Nephron progenitor cell (in vitro differentiated cells): ENCODE results near the gene PNPLA1.

Experiments
- DNase-seq: peaks from one replicate; pipeline ENCODE4 v3.0.0; 2021
- H3K27ac Mint-ChIP-seq: 2 replicates; pipeline ENCODE4 v1.8.0; 2021; ENCODE audit warnings: mild to moderate bottlenecking, moderate library complexity, mixed read lengths
- H3K27me3 Mint-ChIP-seq: 2 replicates; pipeline ENCODE4 v1.8.0; 2021; ENCODE audit warnings: mild to moderate bottlenecking, low read depth, mixed read lengths; ENCODE audit not compliant: poor library complexity
- H3K36me3 Mint-ChIP-seq: 2 replicates; pipeline ENCODE4 v1.8.0; 2021; ENCODE audit warnings: low read depth, mixed read lengths
- H3K4me1 Mint-ChIP-seq: 2 replicates; pipeline ENCODE4 v1.8.0; 2021; ENCODE audit warnings: mixed read lengths
- H3K4me3 Mint-ChIP-seq: 2 replicates; pipeline ENCODE4 v1.8.0; 2021; ENCODE audit warnings: mild to moderate bottlenecking, moderate library complexity, mixed read lengths
- H3K9me3 Mint-ChIP-seq: 2 replicates; pipeline ENCODE4 v1.8.0; 2021; ENCODE audit warnings: mild to moderate bottlenecking, moderate library complexity, mixed read lengths
- CTCF ChIP-seq: fragments of 200-600 bp; sonication (generic); IDR thresholded peaks from 2 replicates; pipeline ENCODE4 v1.5.0; 2021; ENCODE audit warnings: antibody characterized with exemption

Gene PNPLA1

GRCh38 chr6:36350681-36351571, 81.1 kb downstream of the PNPLA1 start:
- H3K4me1 Mint-ChIP-seq = peaks cover 35% of the 10 kb centered on the region
- H3K4me3 Mint-ChIP-seq = no peak overlapping the region
- no peak for TF ChIP-seq CTCF
- H3K27ac Mint-ChIP-seq = no peak overlapping the region
- DNase-seq = no peak
- H3K9me3 Mint-ChIP-seq = peaks cover 17% of the 10 kb centered on the region
- H3K36me3 Mint-ChIP-seq = no peaks in the 10 kb centered on the region
- peaks cover 13% of the 10 kb centered on the region for H3K27me3 Mint-ChIP-seq

GRCh38 chr6:36352477-36353157, 82.8 kb downstream of the PNPLA1 start:
- peaks cover 18% of the 10 kb centered on the region for H3K4me1 Mint-ChIP-seq
- peaks cover 17% of the 10 kb centered on the region for H3K9me3 Mint-ChIP-seq
- H3K4me3 Mint-ChIP-seq = no peak overlapping the region
- TF ChIP-seq CTCF = no peak
- H3K27ac Mint-ChIP-seq = no peak overlapping the region
- H3K27me3 Mint-ChIP-seq = peaks cover 15% of the 10 kb centered on the region
- DNase-seq = no peak
- H3K36me3 Mint-ChIP-seq = no peaks in the 10 kb centered on the region

- peaks cover 17% of the 10 kb centered on the region for H3K9me3 Mint-ChIP-seq
- H3K4me3 Mint-ChIP-seq = no peak overlapping the region
- peaks cover 15% of the 10 kb centered on the region for H3K27me3 Mint-ChIP-seq
- no peaks in the 10 kb centered on the region for H3K36me3 Mint-ChIP-seq
- DNase-seq = no peak
- TF ChIP-seq CTCF = no peak
- H3K4me1 Mint-ChIP-seq = peaks cover 14% of the 10 kb centered on the region
- H3K27ac Mint-ChIP-seq = no peak overlapping the region
Measured at GRCh38 chr6:36353411-36353915, 83.6 kb downstream of the PNPLA1 start.

- Mint-ChIP-seq H3K36me3 (no peaks in the 10 kb centered on the region), H3K9me3 (peaks cover 17% of the 10 kb centered on the region), H3K4me1 (peaks cover 10% of the 10 kb centered on the region), H3K27ac (no peak overlapping the region), H3K27me3 (peaks cover 12% of the 10 kb centered on the region), H3K4me3 (no peak overlapping the region)
- no peak for TF ChIP-seq CTCF
- DNase-seq = no peak
Measured at GRCh38 chr6:36355819-36356218, 86.0 kb downstream of the PNPLA1 start.

GRCh38 chr6:36357872-36358225, 88.0 kb downstream of the PNPLA1 start:
- peaks cover 13% of the 10 kb centered on the region for H3K9me3 Mint-ChIP-seq
- no peak for TF ChIP-seq CTCF
- no peak for DNase-seq
- peaks cover 8% of the 10 kb centered on the region for H3K4me1 Mint-ChIP-seq
- no peak overlapping the region for H3K4me3 Mint-ChIP-seq
- peaks cover 15% of the 10 kb centered on the region for H3K27me3 Mint-ChIP-seq
- H3K36me3 Mint-ChIP-seq = no peaks in the 10 kb centered on the region
- no peak overlapping the region for H3K27ac Mint-ChIP-seq
